GM10266 (cell line): ENCODE data around the gene TAS2R41.

Source experiments
- DNase-seq: peaks from one replicate; pipeline ENCODE4 v3.0.0; 2012; ENCODE audit errors: extremely low spot score
- TF ChIP-seq, protein P1 (sequence below): IDR thresholded peaks from 2 replicates; pipeline ENCODE4 v1.5.1; 2012; ENCODE audit warnings: mild to moderate bottlenecking, low read depth; ENCODE audit not compliant: control insufficient read depth, insufficient read depth; ENCODE audit errors: missing control alignments

The TAS2R41 gene

GRCh38 chr7:143448429-143448828 is 29.2 kb upstream of the TAS2R41 start:
- TF ChIP-seq, protein P1, sequence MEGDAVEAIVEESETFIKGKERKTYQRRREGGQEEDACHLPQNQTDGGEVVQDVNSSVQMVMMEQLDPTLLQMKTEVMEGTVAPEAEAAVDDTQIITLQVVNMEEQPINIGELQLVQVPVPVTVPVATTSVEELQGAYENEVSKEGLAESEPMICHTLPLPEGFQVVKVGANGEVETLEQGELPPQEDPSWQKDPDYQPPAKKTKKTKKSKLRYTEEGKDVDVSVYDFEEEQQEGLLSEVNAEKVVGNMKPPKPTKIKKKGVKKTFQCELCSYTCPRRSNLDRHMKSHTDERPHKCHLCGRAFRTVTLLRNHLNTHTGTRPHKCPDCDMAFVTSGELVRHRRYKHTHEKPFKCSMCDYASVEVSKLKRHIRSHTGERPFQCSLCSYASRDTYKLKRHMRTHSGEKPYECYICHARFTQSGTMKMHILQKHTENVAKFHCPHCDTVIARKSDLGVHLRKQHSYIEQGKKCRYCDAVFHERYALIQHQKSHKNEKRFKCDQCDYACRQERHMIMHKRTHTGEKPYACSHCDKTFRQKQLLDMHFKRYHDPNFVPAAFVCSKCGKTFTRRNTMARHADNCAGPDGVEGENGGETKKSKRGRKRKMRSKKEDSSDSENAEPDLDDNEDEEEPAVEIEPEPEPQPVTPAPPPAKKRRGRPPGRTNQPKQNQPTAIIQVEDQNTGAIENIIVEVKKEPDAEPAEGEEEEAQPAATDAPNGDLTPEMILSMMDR: no peak
- no peak for DNase-seq

GRCh38 chr7:143449793-143450192 is 27.9 kb upstream of the TAS2R41 start:
- DNase-seq: no peak
- TF ChIP-seq, protein P1: no peak

DNA sequence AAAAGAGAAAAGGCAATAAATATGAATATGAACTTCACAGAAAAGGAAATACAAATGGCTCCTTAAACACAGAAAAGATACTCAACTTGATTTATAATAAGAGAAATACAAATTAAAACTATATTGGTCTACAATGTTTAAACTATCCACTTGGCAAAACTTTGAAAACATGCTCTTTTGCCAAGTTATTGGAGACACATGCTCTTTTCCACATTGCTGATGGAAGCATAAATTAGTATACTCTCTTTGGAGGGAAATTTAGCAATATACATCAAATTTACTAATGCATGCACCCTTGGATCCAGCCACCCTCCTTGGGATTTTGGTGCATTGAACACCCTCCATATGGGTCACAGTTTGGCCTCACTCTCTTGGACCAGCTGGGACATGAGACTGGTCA is 26.6 kb upstream of the TAS2R41 start:
- TF ChIP-seq, protein P1: no peak
- no peak for DNase-seq

DNA sequence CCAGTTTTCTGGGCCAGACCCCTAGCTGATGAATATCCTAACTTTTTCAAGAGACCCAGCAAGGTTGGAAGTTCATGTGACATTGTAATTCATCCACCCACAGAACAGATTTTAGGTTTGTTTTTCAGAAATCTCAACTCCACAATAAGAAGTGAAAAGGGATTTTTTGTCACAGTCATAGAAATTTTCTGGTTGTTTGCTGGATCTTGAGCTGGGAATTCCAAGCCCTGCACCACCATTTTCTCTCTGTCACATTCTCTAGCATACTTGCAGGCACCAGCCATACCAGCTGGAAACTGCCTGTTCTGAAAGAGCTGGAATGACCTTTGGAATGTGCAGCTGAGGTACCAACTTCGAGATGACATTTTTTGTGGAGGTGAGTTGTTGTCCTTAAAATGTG is 25.9 kb upstream of the TAS2R41 start:
- TF ChIP-seq, protein P1: no peak
- no peak for DNase-seq

GRCh38 chr7:143452495-143452894 is 25.2 kb upstream of the TAS2R41 start:
- TF ChIP-seq, protein P1: no peak
- no peak for DNase-seq

DNA sequence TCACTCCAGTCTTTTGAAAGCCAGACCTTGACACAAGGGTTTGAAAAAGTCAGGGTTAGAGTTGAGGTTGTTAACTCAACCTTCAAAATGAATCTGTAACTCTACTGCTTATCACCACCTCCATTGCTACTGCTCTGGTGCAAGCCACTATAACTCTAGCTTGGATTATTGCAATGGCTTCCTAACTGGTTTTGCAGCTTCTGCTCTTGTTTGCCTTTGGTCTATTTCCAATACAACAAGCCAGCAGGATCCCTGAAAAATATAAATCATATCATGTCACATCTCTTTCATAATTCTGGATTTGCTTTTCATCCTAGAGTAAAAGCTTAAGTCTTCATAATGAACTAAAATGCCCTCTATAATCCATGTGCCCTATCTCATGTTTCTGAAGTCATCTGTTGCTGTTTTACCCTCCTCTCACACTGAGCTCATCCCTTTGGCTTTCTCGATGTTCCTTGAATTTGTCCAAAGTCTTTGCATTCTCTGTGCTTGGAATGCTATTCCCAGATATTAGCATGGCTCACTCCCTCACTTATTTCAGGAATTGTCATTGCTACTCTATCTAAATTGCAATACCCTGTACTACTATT is 23.5 kb upstream of the TAS2R41 start:
- TF ChIP-seq, protein P1: no peak
- DNase-seq: no peak

GRCh38 chr7:143455491-143455890 is 22.2 kb upstream of the TAS2R41 start:
- TF ChIP-seq, protein P1: no peak

More at GRCh38 chr7:143455491-143455890, 22.2 kb upstream of the TAS2R41 start:
- no peak for DNase-seq
